Hematopoietic multipotent progenitor cell treated with erythropoietin and hydrocortisone succinate and interleukin-3 and kit ligand, for 6 days (in vitro differentiated cells): ENCODE data around the gene MAPK6.
A peak's percentile ranks its signal among the peaks of the same experiment; 100 is the strongest.
"Not testable (repeated sequence)": the region's sequence is repeated elsewhere in the genome, so short reads cannot be mapped to it uniquely, and the experiment has no call there.

Experiments used
- DNase-seq: peaks from one replicate; pipeline ENCODE4 v3.0.0-alpha.2; 2015

The MAPK6 gene

GRCh38 chr15:52082197-52083036 lies 63.4 kb downstream of the MAPK6 start:
- peak; percentile 59 for DNase-seq

- DNase-seq: not testable (repeated sequence)
Observed at GRCh38 chr15:52083037-52083359, 64.0 kb downstream of the MAPK6 start.

GRCh38 chr15:52083603-52084002 lies 64.6 kb downstream of the MAPK6 start:
- DNase-seq: no peak

- no peak for DNase-seq
Observed at GRCh38 chr15:52085299-52085698, 66.3 kb downstream of the MAPK6 start.

GRCh38 chr15:52086011-52086786 lies 67.2 kb downstream of the MAPK6 start:
- DNase-seq: peak; percentile 41

GRCh38 chr15:52090193-52090592 lies 71.2 kb downstream of the MAPK6 start:
- no peak for DNase-seq

- DNase-seq: no peak
Observed at GRCh38 chr15:52093167-52093538, 74.1 kb downstream of the MAPK6 start.

- no peak for DNase-seq
Observed at GRCh38 chr15:52093539-52094510, 74.8 kb downstream of the MAPK6 start.

GRCh38 chr15:52094811-52095584 lies 76.0 kb downstream of the MAPK6 start:
- DNase-seq: no peak

GRCh38 chr15:52095597-52096262 lies 76.7 kb downstream of the MAPK6 start:
- DNase-seq: no peak

GRCh38 chr15:52096536-52096935 lies 77.5 kb downstream of the MAPK6 start:
- not testable (repeated sequence) for DNase-seq

GRCh38 chr15:52097180-52097579 lies 78.2 kb downstream of the MAPK6 start:
- peak; percentile 42 for DNase-seq

GRCh38 chr15:52098323-52098722 lies 79.3 kb downstream of the MAPK6 start:
- peak; percentile 80 for DNase-seq

- DNase-seq: no peak
Observed at GRCh38 chr15:52099651-52100272, 80.7 kb downstream of the MAPK6 start.

GRCh38 chr15:52100807-52101442 lies 81.9 kb downstream of the MAPK6 start:
- DNase-seq: peak; percentile 73

GRCh38 chr15:52101542-52102323 lies 82.7 kb downstream of the MAPK6 start:
- no peak for DNase-seq

- DNase-seq: no peak
Observed at GRCh38 chr15:52102463-52102862, 83.4 kb downstream of the MAPK6 start.

- DNase-seq: no peak
Observed at GRCh38 chr15:52103217-52104207, 84.5 kb downstream of the MAPK6 start.
